GM10266 (cell line): ENCODE results near the gene PIK3IP1.
"Not testable (repeated sequence)": the region's sequence is repeated elsewhere in the genome, so short reads cannot be mapped to it uniquely, and the experiment has no call there.

Experiments used
- DNase-seq: peaks from one replicate; pipeline ENCODE4 v3.0.0; 2012; ENCODE audit errors: extremely low spot score
- TF ChIP-seq, protein P1 (sequence below): IDR thresholded peaks from 2 replicates; pipeline ENCODE4 v1.5.1; 2012; ENCODE audit warnings: mild to moderate bottlenecking, low read depth; ENCODE audit not compliant: control insufficient read depth, insufficient read depth; ENCODE audit errors: missing control alignments

The PIK3IP1 gene

DNA sequence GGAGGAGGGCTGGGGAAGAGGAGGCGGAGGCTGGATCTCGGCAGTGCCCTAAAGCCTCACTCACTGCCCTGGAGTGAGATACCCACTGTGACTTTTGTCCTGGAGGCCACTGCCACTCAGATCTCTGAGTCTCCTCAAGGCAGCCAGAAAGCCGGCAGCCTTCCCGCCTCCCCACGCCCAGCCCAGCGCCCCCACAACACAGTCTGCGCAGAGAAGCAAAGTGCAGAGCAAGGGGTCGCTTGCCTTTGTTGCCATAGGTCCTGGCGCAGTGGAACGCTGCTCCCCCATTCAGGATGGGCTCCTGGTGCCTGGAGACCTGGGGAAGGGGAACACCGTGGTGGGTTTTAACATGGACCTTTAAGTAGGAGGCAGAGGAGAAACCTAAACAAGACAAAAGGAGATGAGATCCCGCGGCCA, 36.3 kb upstream of the PIK3IP1 start:
- TF ChIP-seq, protein P1, sequence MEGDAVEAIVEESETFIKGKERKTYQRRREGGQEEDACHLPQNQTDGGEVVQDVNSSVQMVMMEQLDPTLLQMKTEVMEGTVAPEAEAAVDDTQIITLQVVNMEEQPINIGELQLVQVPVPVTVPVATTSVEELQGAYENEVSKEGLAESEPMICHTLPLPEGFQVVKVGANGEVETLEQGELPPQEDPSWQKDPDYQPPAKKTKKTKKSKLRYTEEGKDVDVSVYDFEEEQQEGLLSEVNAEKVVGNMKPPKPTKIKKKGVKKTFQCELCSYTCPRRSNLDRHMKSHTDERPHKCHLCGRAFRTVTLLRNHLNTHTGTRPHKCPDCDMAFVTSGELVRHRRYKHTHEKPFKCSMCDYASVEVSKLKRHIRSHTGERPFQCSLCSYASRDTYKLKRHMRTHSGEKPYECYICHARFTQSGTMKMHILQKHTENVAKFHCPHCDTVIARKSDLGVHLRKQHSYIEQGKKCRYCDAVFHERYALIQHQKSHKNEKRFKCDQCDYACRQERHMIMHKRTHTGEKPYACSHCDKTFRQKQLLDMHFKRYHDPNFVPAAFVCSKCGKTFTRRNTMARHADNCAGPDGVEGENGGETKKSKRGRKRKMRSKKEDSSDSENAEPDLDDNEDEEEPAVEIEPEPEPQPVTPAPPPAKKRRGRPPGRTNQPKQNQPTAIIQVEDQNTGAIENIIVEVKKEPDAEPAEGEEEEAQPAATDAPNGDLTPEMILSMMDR = no peak

DNA sequence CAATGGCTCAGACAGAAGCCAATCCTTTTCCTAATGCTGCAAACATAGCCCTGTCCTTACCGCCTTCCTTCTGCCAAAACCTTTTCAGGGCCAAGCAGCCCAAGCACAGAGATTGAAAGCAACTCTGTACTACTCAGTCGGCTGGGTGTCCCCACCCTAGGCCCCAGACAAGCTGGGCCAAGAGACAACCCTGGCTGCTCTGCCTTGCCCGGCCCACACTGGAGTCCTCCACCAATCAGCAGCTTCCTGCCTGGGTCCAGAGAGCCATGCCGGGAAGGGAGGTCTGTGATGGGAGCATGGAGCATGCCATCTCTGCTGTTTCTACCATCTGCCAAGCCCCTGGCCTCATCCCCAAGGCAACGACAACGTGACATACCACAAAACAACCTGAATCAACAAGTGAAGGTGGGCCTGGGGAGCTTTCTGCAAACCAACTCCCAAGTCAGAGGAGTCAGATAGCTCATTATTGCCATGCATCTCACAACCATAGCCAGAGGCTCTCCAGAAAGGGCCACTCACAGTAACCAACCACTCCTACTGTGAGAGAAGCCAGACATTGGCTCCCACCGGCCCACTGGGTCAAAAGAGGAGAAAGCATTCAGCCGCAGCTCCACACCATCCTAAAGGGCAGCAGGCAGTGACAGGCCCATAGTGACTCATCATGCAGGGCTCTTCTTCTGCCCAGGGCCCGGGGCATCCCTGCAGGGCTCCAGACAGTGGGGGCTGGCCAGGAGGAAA, 35.7 kb upstream of the PIK3IP1 start:
- DNase-seq = no peak
- TF ChIP-seq, protein P1 = no peak

More for the DNA sequence above, 36.3 kb upstream of the PIK3IP1 start:
- no peak for DNase-seq

DNA sequence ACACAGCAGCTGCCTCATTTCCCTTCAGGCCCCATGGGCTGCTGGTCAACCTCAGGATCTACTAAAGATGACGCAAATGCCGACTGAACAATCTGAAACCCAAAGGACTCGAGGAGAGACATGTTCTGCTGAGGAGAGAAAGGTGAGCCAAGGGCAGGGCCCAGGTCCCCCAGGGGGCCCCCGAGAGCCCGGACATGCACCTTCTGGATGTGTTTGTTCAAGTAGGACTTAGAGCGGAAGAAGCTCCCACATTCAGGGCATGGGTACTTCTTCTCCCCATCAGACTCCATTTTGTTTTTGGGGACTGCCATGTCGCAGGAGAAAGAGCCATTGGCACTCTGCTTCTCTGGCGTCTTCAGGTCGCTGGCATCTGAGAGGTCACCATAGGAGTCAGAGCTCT, 34.6 kb upstream of the PIK3IP1 start:
- TF ChIP-seq, protein P1 = no peak
- DNase-seq = no peak

DNA sequence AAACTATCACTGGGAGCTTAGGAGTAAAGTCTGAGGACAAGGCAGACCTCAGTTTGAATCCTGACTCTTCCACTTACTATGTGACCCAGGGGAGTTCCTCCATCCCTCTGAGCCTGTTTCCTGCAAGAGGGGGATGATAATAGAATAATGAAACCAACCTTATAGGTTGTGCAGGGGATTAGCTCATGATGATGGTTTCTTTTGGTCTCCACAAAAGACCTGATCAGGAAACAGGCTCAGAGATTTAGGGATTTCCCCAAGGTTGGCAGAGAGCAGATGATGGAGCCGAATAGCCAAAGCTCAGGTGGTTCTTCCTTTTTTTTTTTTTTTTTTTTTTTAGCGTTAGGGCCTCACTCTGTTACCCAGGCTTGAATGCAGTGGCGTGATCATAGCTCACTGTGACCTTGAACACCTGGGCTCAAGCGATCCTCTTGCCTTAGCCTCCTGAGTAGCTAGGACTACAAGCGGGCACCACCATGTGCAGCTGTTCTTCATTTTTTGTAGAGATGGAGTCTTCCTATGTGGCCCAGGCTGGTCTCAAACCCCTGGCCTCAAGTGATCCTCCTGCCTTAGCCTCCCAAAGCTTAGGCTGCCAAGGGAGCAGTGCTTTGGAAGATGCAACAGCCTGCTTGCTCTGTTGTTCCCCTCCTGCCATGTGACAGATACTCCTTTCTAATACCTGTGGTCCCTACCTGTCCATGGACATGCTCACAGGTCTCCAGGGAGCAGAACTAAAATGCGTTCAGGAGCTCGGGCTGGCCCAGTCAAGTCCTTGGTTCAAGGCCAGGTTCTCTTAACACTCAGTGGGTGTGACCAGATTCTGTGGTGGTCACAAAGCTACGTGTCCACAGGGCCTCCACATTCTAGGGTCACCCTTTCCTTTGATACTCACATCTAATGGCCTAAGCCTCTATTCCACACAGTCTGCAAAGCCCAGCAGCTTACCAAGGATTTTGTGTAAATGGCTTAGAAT, 31.6 kb upstream of the PIK3IP1 start:
- DNase-seq = no peak
- TF ChIP-seq, protein P1 = no peak

DNA sequence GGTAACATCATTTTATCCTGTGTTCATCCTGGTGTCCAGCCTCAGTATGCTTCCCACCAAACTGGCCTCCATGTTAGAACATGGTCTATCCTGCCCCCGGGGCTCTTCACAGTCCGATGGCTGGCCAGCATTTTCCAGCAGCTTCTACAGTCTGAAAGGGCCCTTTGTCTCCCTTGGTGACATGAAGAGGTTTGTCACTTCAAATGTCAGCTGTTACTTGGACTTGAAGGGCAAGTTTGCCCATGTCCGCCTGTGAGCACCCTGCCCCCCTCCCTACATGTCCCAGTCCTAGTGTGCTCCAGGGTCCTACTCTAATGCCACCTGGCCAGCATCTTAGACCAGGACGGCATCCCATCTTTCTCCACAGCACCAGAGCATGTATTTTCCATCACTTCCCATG, 29.1 kb upstream of the PIK3IP1 start:
- DNase-seq = no peak
- TF ChIP-seq, protein P1 = no peak

DNA sequence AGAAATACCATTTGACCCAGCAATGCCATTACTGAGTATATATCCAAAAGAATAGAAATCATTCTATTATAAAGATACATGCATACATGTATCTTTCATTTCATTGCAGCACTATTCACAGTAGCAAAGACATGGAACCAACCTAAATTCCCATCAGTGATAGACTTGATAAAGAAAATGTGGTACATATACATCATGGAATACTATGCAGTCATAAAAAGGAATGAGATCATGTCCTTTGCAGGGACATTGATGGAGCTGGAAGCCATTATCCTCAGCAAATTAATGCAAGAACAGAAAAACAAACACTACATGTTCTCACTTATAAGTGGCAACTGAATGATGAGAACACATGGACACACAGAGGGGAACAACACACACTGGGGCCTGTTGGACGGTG, 21.9 kb upstream of the PIK3IP1 start:
- not testable (repeated sequence) for DNase-seq

DNA sequence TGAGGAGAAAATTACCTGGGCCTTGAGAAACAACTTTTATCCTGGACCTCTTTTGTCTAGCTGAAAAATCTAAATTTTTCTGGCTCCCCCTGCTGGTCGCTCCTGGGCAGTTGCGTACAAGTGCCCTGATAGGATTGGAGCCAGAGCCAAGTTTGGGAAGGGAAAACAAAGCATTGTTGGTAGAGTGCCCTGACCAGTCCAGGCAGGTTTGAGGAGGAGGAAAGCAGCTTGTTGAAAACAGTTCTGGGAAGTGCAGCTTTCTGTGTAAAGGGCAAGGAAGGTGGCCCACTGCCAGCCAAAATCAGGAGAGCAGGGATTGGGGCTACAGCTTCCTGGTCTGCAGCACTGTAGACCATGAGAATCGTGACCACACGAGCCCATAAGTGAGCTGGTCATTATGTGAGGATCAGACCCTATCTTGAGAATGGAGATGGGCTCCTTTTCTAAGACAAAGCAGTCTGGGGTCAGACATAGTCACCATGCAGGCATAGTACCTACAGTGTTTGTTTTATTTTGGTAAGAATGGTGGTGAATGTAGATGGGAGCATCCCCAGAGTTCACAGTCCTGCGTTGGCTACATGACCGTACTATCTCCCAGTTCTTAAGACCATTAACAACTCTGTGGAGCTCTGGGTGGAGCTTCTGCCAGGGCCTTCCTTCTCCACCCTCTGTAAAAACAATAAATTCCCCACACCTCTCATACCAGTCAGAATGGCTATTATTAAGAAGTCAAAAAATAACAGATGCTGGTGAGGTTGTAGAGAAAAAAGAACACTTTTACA, 21.3 kb upstream of the PIK3IP1 start:
- DNase-seq = peak; percentile 44
- TF ChIP-seq, protein P1 = peak; percentile 87
